Measurements from ENCODE around the gene SRPRA. TPM values are rescaled to one million over a fixed set of nuclear protein-coding genes. Genes with fewer than 3 reads are reported as not detected.

The SRPRA gene
- total and polyA plus RNA-seq, 2 donors (not counting 3 experiments of a cell fraction or from before 2014, with no cell fraction given): 104 to 116 TPM

DNA sequence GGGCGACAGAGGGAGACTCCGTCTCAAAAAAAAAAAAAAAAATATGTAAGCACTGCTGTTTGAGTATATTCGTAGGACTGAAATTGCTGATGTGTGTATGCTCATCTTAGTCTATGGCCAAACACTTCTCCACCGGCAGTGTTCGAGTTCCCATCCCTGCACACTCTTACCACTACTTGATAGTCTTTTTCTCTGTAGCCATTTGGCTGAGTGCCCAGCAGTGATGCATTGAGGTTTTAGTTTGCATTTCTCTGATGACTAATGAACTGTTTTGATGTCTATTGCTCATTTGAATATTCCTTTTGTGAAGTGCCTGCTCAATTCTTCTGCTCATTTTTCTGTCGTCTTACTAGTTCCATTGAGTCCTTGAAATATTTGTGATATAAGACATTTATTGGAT lies 16.1 kb upstream of the SRPRA start:
- Histone ChIP-seq H3K9me3 (replicated peaks; ENCODE audit: control insufficient read depth, insufficient read depth, low read length) (no peaks in the 10 kb centered on the region), H4K20me1 (replicated peaks; ENCODE audit: control insufficient read depth, extremely low read depth, insufficient read depth, low read length) (no peaks in the 10 kb centered on the region), H3K4me3 (replicated peaks in 1 of 3; ENCODE audit: insufficient read depth in 1 of 3, low read depth in 1 of 3, low read length in 3 of 3) (no peak overlapping the region), H3K27ac (ENCODE audit: insufficient read depth, low read depth, low read length) (no peak overlapping the region), H2AFZ (ENCODE audit: low read depth, low read length) (no peak overlapping the region), H3K9me1 (replicated peaks; ENCODE audit: control insufficient read depth, extremely low read depth, insufficient read depth, low read length) (no peaks in the 10 kb centered on the region), H3K36me3 (ENCODE audit: control insufficient read depth in 2 of 2, extremely low read depth in 1 of 2, insufficient read depth in 2 of 2, low read length in 2 of 2) (no peaks in the 10 kb centered on the region), H3K9ac (replicated peaks; ENCODE audit: extremely low read depth, insufficient read depth, low read length) (no peak overlapping the region), H3K4me2 (ENCODE audit: insufficient read depth, low read length) (no peak overlapping the region), H3K4me1 (ENCODE audit: control insufficient read depth, extremely low read depth, insufficient read depth, low read length) (peaks cover 13% of the 10 kb centered on the region), H3K27me3 (ENCODE audit: control insufficient read depth in 2 of 2, insufficient read depth in 2 of 2, low read length in 2 of 2) (no peaks in the 10 kb centered on the region), H3K79me2 (ENCODE audit: control insufficient read depth, insufficient read depth, low read length) (no peaks in the 10 kb centered on the region)
- intact Hi-C loops (cut with micrococcal nuclease): no loop called here
- FAIRE-seq (peak; percentile 97), DNase-seq (ENCODE audit: low read depth, low spot score) (peak; percentile 92)
- no TSS peak for BruUV-seq (replicated peaks)
- ChIA-PET CTCF (no interaction called here), POLR2A (no interaction called here)
- dilution Hi-C loops (cut with MboI; ENCODE audit: extremely low pct_ligation_motif_present, low sequenced_read_pairs): no loop called here
- TF ChIP-seq, protein P1, sequence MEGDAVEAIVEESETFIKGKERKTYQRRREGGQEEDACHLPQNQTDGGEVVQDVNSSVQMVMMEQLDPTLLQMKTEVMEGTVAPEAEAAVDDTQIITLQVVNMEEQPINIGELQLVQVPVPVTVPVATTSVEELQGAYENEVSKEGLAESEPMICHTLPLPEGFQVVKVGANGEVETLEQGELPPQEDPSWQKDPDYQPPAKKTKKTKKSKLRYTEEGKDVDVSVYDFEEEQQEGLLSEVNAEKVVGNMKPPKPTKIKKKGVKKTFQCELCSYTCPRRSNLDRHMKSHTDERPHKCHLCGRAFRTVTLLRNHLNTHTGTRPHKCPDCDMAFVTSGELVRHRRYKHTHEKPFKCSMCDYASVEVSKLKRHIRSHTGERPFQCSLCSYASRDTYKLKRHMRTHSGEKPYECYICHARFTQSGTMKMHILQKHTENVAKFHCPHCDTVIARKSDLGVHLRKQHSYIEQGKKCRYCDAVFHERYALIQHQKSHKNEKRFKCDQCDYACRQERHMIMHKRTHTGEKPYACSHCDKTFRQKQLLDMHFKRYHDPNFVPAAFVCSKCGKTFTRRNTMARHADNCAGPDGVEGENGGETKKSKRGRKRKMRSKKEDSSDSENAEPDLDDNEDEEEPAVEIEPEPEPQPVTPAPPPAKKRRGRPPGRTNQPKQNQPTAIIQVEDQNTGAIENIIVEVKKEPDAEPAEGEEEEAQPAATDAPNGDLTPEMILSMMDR (IDR thresholded peaks at IDR 0.05; ENCODE audit: extremely low read depth in 1 of 2, insufficient read depth in 1 of 2, low read depth in 1 of 2, low read length in 2 of 2): no peak
- TF ChIP-seq JUN (IDR thresholded peaks at IDR 0.05; ENCODE audit: borderline replicate concordance, insufficient read depth, insufficient read length, low read depth) (peak; percentile 59), FOS (IDR thresholded peaks at IDR 0.05; ENCODE audit: borderline replicate concordance, insufficient read depth, low read length) (peak; percentile 51), EZH2 (IDR thresholded peaks at IDR 0.05; ENCODE audit: borderline replicate concordance, low read depth, low read length, severe bottlenecking) (no peak)
